GM18907 (cell line): Measurements from ENCODE around the gene CLUH.
"Not testable (repeated sequence)": the region's sequence is repeated elsewhere in the genome, so short reads cannot be mapped to it uniquely, and the experiment has no call there.

ENCODE experiments used
- ATAC-seq: cut with Tn5 transposase; IDR thresholded peaks from one replicate; pipeline ENCODE4 v1.9.1; 2021; ENCODE audit warnings: mild to moderate bottlenecking, moderate library complexity; ENCODE audit not compliant: unreplicated experiment

CLUH gene

DNA sequence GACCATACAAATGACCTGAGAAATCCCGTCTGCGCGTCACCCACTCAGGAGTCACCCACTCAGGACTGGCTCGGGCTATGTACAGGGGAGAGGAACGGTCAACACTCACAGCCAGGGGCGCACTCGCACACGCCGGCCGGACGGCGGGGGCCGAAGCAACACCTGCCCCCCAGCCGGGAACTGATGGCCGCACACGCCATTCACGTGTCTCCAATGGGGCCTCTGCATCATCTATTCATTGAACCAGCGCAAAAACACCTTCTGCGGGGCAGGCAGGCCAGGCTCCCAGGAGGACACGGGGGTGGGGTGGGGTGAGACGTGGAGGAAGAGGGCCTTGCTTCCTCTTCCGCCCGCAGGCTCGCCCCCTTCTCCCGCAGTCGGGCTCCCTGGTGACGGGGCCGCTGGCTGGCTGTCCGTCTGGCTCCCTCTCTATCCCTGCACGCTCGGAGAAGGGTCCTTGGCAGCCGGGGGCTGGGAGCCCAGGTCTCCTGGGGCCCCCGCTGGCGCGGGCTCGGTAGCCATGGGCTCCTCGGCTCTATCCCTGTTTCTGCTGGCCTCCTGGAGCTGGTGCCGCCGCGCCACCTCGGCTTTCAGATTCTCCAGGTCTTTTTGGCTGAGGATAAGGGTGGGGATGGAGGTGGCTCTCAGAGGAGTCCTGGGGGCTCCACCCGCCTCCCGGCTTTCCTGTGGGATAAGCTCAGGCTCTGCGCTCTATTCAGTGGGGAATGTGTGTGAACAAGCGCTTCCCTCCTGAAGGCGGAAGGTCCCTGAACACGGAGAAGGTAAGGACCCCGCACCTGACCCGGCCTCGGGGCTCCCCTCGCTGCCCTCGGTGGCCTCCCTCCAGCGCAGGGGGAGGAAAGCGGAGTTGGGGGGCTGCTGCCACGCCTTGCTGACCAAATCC, 21.1 kb downstream of the CLUH start:
- no peak for ATAC-seq

DNA sequence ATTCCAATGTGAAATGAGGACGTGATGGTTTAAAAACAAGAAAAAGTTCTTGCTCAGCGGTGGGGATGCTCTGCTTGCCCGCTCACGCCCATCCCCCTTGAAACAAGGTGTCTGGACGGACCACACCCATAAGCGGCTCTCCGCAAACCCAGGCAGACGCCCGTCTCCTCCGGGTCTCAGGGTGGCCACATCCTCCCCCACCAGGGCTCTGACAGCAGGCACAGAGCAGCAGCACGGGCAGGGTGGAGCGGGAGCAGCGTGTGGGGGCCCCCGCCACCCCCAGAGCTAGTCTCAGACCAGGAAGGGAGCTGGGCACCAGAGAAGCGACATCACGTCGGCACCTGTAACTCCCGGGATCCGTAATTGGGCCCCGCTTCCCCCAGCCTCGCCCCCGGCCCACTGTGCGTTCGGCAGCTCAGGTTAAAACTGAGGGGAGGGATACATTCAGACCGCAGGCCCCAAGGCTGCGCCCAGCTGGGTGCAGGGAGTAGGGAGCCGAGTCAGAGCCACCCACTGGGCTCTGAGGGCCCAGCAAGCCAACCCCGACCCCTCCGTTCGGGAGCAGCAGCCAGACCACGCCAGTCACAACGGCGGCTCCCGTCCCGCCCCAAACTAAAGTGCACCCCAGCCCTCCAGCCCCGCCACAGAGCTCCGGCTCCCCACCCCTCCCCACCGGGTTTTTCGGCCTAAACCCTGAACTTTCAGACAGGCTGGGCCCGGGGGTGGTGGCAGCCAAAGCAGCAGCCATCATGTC, 22.0 kb downstream of the CLUH start:
- ATAC-seq = no peak

DNA sequence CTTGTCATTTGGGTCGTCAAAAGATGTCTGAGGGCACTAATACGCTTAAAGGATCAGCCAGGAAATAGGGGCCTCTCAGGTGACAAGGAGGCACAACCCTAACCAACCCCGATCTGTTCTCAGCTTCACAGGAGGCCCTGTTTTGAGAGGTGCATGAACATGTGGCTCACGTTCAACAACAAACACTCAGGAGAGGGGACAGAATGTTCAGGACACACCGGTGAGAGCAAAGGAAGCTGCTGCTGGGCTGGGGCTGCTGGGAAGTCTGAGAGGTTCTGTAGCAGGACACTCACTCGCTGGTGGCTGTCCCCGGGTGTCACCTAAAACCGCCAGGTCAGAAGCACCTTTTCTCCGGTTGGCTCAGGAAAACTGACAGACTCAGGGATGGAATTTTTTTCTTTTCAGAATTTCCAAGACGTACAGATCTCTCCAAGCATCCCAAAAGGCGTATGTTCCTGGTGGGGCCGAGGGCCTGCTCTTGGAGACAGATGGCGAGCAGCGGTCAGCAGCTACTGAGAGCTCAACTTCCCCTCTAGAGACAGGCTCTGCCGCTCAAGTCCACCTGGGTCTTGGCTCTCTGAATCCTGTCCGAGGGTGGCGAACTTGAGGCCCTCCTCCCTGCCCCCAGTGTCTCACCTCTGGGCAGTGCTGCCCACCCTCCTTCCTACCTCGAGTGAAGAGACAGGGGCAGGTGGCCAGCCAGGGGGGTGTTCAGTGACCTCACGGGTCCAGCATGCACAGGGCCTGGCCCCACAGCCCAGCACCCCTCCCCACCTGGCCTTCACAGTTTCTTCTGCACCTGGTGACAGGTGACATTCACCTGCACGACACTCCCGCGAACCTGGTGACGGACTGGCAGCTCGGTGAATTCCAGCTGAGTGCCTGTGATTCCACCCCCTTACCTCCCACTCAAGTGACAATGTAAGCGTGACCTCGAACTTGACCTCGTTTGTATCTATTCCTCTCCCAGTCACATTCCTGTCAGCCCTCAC, 22.9 kb downstream of the CLUH start:
- no peak for ATAC-seq

DNA sequence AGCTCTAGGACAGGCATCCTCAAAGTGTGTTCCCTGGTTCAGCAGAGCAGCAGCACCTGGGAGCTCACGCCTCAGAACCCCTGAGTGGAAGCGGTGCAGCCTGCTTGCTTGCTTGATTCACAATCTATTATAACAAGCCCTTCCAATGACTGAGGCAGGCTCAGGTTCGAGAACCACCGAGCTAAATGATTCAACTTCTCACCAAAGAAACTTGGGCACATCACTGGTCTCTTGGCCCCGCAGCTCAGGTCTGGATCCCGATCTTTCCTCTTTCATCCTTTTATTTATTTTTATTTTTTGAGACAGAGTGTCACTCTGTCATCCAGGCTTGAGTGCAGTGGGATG, 24.5 kb downstream of the CLUH start:
- ATAC-seq = no peak

DNA sequence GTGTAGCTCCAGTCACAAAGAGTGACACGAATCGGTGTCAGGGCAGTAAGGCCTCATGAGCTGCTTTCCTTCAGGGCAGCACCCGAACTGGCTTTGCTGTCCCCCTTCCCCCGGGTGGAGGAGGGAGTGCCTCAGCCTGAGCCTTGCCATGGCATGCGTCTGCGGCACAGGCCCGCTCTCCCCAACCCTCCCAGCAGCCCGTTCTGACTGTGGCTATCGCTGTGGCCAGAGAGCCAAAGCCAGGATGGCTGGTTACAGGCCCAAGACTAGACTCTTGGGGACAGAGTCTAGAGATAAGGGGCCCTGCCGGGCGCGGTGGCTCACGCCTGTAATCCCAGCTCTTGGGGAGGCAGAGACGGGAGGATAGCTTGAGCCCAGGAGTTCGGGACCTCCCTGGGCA, 25.9 kb downstream of the CLUH start:
- ATAC-seq = no peak

DNA sequence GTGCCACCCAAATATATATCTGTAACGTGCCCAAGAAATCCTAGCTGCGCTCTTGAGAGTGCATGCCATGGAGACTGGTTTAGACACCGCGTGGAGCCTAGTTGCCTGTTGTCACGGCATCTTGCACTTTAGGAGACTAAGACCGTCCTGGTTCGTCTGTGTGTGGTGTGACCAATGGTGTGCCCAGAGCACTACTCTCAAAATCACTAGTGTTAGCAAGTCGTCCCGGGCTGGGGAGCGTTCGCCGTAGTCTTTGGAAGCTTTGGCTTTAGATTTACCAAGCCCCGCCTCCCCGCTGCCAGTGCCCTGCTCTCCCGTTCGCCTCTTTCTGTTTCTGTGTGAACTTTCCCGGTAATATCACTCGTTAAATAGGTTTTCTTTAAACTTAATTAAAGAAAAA, 27.0 kb downstream of the CLUH start:
- no peak for ATAC-seq

DNA sequence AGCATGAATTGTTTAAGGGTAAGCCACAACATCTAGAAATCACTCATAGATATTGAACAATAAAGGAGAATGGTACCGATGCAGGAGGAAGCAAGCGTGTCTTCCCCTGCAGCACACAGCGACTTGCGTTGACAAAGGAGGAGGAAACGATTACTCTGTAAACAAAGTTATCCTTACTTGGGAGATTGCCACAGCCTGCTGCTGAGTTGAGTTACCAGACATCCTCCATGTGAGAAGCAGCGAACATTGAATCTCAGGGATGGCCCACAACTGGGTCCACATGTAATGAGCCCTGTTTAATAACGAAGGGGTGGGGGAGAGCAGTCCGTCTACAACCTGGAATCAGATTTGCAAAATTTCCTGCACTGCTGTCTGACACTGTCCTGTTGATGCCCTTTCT, 27.7 kb downstream of the CLUH start:
- ATAC-seq = no peak

DNA sequence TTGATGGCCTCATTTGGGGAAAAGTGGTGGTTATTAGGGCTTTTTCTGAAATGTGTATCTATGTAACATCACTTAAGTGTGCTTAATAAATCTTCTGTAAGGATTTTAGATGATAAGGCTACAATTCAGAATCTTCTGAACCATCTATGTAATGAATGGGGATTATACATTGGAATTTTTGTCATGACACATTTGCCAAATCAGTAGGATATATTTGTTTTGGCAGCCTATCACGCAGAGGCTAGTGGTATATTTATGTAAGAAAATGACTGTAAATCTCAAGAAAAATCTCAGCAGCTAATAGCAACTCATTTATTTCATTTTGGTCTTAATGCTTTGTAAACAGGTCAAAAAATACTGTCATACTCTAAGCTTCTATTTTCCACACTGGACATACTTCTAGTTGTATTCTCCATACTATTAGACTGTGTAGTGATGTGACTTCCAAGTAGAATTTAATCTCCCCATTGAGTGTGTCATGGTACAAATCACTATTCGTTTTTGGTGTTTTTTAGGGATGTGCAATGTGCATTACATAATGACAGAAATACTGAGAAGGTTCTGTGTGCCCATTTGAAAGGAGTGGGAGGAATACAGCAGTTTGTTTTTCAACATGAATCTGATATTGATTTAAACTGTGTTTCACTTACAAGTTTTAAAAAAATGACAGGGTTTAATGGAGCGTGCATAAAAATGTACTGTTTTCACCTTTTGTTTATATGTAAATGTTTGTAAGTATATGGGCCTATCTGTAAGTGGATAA, 29.2 kb downstream of the CLUH start:
- ATAC-seq = no peak

DNA sequence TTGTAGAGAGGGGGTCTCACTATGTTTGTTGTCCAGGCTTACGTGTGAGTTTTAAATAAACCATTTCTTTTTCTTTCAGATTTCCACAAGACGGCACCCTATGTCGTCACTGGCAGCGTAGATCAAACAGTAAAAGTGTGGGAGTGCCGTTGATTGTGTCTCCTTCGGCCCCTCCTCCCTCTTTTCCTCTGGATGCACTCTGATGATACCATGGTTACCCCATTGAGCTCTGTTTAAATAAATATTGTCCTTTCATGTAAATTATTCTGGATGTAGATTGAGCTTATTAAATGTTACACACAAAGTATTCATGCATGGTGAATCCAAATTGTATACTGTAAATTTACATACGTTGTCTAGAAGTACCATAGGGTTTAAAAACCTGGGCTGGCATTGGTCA, 29.9 kb downstream of the CLUH start:
- ATAC-seq = no peak

DNA sequence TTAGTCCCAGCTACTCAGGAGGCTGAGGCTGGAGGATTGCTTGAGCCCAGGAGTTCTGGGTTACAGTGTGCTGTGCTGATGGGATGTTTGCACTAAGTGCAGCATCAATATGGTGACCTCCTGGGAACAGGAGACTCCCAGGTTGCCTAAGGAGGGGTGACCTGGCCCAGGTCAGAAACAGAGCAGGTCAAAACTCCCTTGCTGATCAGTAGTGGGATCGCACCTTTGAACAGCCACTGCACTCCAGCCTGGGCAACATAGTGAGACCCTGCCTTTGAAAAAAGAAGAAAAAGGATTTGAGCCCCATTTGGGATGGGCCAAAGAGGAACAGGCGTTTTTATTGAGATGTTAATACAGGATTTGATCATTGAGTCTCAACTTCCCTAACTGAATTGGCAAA, 30.6 kb downstream of the CLUH start:
- no peak for ATAC-seq

DNA sequence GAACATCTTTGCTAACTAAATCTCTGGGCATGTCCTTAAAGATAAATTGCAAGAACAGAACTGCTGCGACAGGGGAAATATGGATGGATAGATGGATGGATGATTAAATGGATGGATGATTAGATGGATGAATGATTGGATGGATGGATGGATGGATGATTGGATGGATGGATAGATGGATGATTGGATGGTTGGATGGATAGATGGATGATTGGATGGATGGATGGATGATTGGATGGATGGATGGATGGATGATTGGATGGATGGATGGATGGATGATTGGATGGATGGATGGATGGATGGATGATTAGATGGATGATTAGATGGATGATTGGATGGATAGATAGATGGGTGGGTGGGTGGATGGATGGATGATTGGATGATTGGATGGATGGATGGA, 32.3 kb downstream of the CLUH start:
- ATAC-seq = not testable (repeated sequence)

DNA sequence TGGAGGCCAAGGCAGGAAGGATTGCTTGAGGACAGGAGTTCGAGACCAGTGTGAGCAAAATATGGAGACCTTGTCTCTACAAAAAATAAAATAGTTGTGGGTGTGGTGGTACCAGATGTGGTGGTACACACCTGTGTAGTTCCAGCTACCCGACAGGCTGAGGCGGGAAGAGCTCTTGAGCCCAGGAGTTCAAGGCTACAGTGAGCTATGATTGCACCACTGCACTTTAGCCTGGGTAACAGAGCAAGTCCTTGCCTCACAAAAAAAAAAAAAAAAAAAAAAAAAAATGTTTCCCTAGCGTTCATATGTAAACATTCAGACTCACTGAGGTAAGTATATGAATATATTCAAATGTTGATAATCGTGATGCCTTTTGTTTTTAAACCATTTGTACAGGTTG, 39.5 kb downstream of the CLUH start:
- no peak for ATAC-seq

DNA sequence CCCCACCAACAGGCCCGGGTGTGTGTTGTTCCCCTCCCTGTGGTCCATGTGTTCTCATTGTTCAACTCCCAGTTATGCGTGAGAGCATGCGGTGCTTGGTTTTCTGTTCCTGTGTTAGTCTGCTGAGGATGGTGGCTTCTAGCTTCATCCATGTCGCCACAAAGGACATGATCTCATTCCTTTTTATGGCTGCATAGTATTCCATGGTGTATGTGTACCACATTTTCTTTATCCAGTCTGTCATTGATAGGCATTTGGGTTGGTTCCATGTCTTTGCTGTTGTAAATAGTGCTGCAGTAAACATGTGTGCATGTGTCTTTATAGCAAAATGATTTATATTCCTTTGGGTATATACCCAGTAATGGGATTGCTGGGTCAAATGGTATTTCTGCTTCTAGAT, 51.2 kb downstream of the CLUH start:
- not testable (repeated sequence) for ATAC-seq

DNA sequence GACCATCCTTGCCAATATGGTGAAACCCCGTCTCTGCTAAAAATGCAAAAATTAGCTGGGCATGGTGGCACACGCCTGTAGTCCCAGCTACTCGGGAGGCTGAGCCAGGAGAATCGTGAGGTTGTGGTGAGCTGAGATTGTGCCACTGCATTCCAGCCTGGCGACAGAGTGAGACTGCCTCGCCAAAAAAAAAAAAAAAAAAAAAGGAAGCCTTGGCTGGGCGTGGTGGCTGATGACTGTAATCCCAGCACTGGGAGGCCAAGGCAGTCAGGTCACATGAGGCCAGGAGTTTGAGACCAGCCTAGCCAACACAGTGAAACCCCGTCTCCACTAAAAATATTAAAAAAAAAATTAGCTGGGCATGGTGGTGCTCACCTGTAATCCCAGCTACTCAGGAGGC, 52.2 kb downstream of the CLUH start:
- ATAC-seq = not testable (repeated sequence)

DNA sequence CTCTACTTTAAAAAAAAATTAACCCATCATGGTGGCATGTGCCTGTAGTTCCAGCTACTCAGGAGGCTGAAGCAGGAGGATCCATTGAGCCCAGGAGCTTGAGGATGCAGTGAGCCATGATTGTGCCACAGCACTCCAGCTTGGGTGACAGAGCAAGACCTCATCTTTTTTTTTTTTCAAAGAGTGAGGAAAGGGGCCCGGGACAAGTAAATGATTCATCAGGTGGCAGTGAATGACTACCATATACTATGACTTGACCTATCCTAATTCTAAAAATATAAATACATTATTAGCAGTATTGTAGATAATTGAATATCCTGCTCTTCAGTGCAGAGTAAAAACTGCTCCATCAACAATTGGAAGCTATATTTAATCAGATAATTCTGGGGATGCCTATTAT, 55.3 kb downstream of the CLUH start:
- ATAC-seq = no peak

DNA sequence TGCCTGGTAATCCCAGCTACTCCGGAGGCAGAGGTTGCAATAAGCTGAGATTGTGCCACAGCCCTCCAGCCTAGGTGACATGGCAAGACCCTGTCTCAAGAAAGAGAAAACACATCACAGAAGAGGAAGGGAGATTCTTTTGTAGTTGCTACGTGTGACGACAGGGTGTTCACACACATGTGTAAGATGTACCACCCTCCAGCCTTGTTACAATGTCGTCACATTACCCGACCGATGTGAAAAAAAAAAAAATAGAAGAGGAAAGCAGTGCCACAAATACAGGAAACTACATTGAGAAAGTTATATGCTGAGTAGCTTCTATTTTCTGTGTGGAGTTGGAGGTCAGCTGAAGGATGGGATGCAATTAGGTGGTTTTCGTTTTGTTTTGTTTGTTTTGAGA, 56.0 kb downstream of the CLUH start:
- ATAC-seq = no peak

DNA sequence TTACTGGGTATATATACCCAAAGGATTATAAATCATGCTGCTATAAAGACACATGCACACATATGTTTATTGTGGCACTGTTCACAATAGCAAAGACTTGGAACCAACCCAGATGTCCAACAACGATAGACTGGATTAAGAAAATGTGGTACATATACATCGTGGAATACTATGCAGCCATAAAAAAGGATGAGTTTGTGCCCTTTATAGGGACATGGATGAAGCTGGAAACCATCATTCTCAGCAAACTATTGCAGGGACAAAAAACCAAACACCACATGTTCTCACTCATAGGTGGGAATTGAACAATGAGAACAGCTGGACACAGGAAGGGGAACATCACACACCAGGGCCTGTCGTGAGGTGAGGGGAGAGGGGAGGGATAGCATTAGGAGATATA, 58.7 kb downstream of the CLUH start:
- ATAC-seq = not testable (repeated sequence)

DNA sequence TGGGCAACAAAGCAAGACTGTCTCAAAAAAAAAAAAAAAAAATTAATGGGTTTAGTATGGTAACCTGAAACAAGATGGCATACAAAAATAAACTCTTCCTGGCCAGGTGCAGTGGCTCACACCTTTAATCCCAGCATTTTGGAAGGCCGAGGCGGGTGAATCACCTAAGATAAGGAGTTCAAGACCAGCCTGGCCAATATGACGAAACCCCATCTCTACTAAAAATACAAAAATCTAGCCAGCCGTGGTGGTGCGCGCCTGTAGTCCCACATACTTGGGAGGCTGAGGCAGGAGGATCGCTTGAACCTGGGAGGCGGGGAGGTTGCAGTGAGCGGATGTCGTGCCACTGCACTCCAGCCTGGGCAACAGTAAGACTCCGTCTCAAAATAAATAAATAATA, 62.4 kb downstream of the CLUH start:
- ATAC-seq = no peak

DNA sequence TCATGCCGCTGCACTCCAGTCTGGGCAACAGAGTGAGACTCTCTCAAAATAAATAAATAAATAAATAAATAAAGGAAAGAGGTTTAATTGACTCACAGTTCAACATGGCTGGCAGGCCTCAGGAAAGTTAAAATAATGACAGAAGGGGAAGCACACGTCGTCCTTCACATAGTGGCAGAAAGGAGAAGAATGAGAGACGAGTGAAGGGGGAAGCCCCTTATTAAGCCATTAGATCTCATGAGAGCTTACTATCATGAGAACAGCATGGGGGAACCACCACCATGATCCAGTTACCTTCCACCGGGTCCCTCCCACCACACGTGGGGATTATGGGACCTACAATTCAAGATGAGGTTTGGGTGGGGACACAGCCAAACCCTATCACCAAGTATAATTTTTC, 63.6 kb downstream of the CLUH start:
- ATAC-seq = no peak

DNA sequence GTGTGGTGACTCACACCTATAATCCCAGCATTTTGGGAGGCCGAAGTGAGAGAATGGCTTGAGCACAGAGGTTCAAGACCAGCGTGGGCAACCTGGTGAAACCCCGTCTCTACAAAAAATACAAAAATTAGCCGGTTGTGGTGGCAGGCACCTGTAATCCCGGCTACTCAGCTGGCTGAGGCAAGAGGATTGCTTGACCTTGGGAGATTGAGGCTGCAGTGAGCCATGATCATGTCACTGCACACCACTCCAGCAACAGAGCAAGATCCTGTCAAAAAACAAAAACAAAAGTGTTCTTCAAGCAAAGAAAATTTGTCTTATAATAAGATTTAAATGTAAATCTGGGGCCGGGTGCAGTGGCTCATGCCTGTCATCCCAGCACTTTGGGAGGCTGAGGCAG, 66.6 kb downstream of the CLUH start:
- ATAC-seq = no peak
